Bronchial epithelial cell (primary cell): ENCODE measurements around the gene RALA. TPM values are rescaled to one million over a fixed set of nuclear protein-coding genes. Genes with fewer than 3 reads are reported as not detected.

Source experiments
- DNase-seq: peaks from one replicate; pipeline ENCODE4 v3.0.0-alpha.2; 2010; ENCODE audit warnings: low read depth
- FAIRE-seq: peaks from 2 replicates; lab custom pipeline; 2011; peaks lifted over from hg19 to GRCh38; lab: Jason Lieb, UNC
- H3K27me3 ChIP-seq: 2 replicates; pipeline ENCODE4 v1.5.1; 2011; ENCODE audit warnings: low read length; ENCODE audit not compliant: control insufficient read depth, insufficient read depth
- H3K36me3 ChIP-seq: 2 replicates; pipeline ENCODE4 v1.5.1; 2011; ENCODE audit warnings: low read length; ENCODE audit not compliant: control insufficient read depth, insufficient read depth
- H3K4me3 ChIP-seq: 2 replicates; pipeline ENCODE4 v1.5.1; 2011; ENCODE audit warnings: mild to moderate bottlenecking, low read depth, low read length, control low read depth
- CTCF ChIP-seq: IDR thresholded peaks from 2 replicates; pipeline ENCODE4 v1.5.1; 2011; ENCODE audit warnings: mild to moderate bottlenecking, moderate library complexity, low read length, control low read depth, inconsistent platforms; ENCODE audit not compliant: insufficient read depth, severe bottlenecking
- total RNA-seq: library from RNA; depleted of rRNA; stranded (reverse); fragments of >200 nt; gene quantifications from 2 replicates; pipeline ENCODE4 v1.2.1, GENCODE V29; 2014

RALA gene
- total RNA-seq, 1 donor from 2014 or later = 15.3 TPM

GRCh38 chr7:39594988-39595620 is 28.3 kb upstream of the RALA start:
- no peak for FAIRE-seq
- no peak overlapping the region for H3K4me3 ChIP-seq

GRCh38 chr7:39602351-39602750 is 21.0 kb upstream of the RALA start:
- no peak for TF ChIP-seq CTCF
- Histone ChIP-seq H3K27me3 (no peaks in the 10 kb centered on the region), H3K4me3 (no peak overlapping the region), H3K36me3 (no peaks in the 10 kb centered on the region)
- FAIRE-seq = no peak
- no peak for DNase-seq

More at GRCh38 chr7:39594988-39595620, 28.3 kb upstream of the RALA start:
- DNase-seq = no peak
- Histone ChIP-seq H3K36me3 (no peaks in the 10 kb centered on the region), H3K27me3 (no peaks in the 10 kb centered on the region)
- no peak for TF ChIP-seq CTCF

DNA sequence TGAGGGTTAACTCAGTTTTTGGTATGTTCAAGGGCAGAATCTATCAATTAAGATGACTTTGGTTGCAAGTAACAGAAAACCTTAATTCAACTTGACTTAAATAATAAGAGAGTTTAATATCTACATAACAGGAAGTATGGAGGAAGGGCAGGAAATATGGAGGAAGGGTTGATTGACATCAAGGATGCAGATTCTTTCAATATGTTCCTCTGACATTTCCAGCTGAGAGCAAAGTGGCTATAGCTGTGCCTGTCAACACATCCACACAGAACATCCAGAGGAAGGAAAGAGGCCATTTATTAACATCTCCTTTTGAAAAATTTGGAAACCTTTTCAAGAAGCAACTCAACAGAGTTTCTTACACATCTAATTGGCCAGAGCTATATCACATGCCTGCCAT is 19.4 kb upstream of the RALA start:
- no peak overlapping the region for H3K4me3 ChIP-seq
- DNase-seq (no peak), FAIRE-seq (no peak)
- no peaks in the 10 kb centered on the region for H3K27me3 ChIP-seq
- no peaks in the 10 kb centered on the region for H3K36me3 ChIP-seq
- no peak for TF ChIP-seq CTCF

DNA sequence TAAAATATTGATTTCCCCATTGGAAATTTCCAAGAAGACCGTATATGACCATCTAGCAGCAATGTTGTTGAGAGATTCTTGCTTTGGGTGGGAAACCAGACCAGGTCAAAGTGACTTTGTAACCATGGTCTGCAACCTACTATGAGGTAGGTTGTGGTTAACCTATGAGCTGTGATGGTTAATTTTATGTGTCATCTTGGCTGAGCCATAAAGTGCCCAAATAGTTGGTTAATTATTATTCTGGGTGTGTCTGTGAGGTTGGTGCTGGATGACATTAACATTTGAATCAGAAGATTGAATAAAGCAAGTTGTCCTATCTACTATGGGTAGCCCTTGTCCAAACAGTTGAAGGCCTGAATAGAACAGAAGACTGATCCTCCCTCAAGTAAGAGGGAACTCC is 18.3 kb upstream of the RALA start:
- FAIRE-seq (no peak), DNase-seq (peak; percentile 79)
- TF ChIP-seq CTCF = no peak
- Histone ChIP-seq H3K36me3 (no peaks in the 10 kb centered on the region), H3K27me3 (no peaks in the 10 kb centered on the region), H3K4me3 (no peak overlapping the region)

DNA sequence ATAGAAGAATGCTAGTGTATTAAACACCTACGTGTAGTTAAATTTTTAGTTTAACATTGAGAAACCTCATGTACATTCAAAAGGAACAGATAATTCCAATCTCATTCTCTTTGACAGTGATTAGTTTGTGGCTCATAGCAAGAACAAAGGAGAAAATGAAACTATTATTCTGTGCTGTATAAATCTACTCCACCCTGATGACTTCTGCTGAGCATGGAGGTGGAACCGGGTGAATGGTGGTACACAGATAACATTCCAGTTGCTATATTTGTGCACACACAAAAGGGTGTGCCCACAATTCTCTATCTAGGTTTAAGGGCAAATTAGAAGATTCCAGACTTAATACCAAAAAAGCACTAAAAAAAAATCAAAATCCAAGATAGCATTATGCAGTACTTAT is 17.0 kb upstream of the RALA start:
- FAIRE-seq (no peak), DNase-seq (peak; percentile 39)
- Histone ChIP-seq H3K4me3 (no peak overlapping the region), H3K36me3 (no peaks in the 10 kb centered on the region), H3K27me3 (no peaks in the 10 kb centered on the region)
- no peak for TF ChIP-seq CTCF

GRCh38 chr7:39606941-39607340 is 16.4 kb upstream of the RALA start:
- DNase-seq (no peak), FAIRE-seq (no peak)
- H3K4me3 ChIP-seq = no peak overlapping the region
- H3K27me3 ChIP-seq = no peaks in the 10 kb centered on the region
- H3K36me3 ChIP-seq = no peaks in the 10 kb centered on the region
- no peak for TF ChIP-seq CTCF
